Measurements from ENCODE around the gene ZNHIT2. TPM values are rescaled to one million over a fixed set of nuclear protein-coding genes. Genes with fewer than 3 reads are reported as not detected.

The ZNHIT2 gene
- total RNA-seq, 4 donors from 2014 or later: 17.3 to 38.5 (median 25.9) TPM

- WGBS, 2 donors: 89 to 90% methylated on average over 18 to 22 of the region's 36 CpGs
- H3K4me1 ChIP-seq: peaks cover 24 to 35% of the 10 kb centered on the region in 2 donors
- H3K27ac ChIP-seq: no peak overlapping the region
- no peaks in the 10 kb centered on the region for H3K9me3 ChIP-seq
- intact Hi-C loops (cut with DNase I): loop anchor here (5.0 to 10.0 kb wide), 3 partner anchors 73 to 195 kb away; partner anchors contain the start of genes ARL2, ATG2A and CAPN1
- H3K36me3 ChIP-seq: peaks cover 14 to 26% of the 10 kb centered on the region in 2 donors
- TF ChIP-seq CTCF (IDR thresholded peaks at IDR 0.05) (no peak), POLR2A (IDR thresholded peaks at IDR 0.05) (no peak)
- no peak for DNase-seq
- no peak overlapping the region for H3K4me3 ChIP-seq (replicated peaks in 1 of 3)
- no peaks in the 10 kb centered on the region for H3K27me3 ChIP-seq
Observed at GRCh38 chr11:65109231-65110198, 8.0 kb downstream of the ZNHIT2 start.

GRCh38 chr11:65108469-65109123 lies 8.9 kb downstream of the ZNHIT2 start:
- H3K9me3 ChIP-seq: no peaks in the 10 kb centered on the region
- H3K27ac ChIP-seq: no peak overlapping the region
- no peak overlapping the region for H3K4me3 ChIP-seq (replicated peaks in 1 of 3)
- WGBS, 2 donors: 92 to 93% methylated on average over 11 to 22 of the region's 38 CpGs
- peaks cover 14 to 26% of the 10 kb centered on the region in 2 donors for H3K36me3 ChIP-seq
- TF ChIP-seq POLR2A (IDR thresholded peaks at IDR 0.05) (no peak), CTCF (IDR thresholded peaks at IDR 0.05) (no peak)
- intact Hi-C loops (cut with DNase I): no loop called here
- H3K27me3 ChIP-seq: no peaks in the 10 kb centered on the region
- DNase-seq: no peak
- H3K4me1 ChIP-seq: peaks cover 21 to 31% of the 10 kb centered on the region in 2 donors

GRCh38 chr11:65107751-65108468 lies 9.6 kb downstream of the ZNHIT2 start:
- Histone ChIP-seq H3K36me3 (peaks cover 14 to 26% of the 10 kb centered on the region in 2 donors), H3K4me1 (peaks cover 14 to 27% of the 10 kb centered on the region in 2 donors), H3K9me3 (no peaks in the 10 kb centered on the region), H3K4me3 (replicated peaks in 1 of 3) (no peak overlapping the region), H3K27me3 (no peaks in the 10 kb centered on the region), H3K27ac (no peak overlapping the region)
- DNase-seq: no peak
- intact Hi-C loops (cut with DNase I): no loop called here
- 90 to 95% methylated on average over 17 to 34 of the region's 52 CpGs for WGBS, 2 donors
- no peak for TF ChIP-seq CTCF (IDR thresholded peaks at IDR 0.05)
- TF ChIP-seq POLR2A (IDR thresholded peaks at IDR 0.05): no peak

GRCh38 chr11:65107078-65107477 lies 10.4 kb downstream of the ZNHIT2 start:
- DNase-seq: no peak
- no peaks in the 10 kb centered on the region for H3K27me3 ChIP-seq
- no peaks in the 10 kb centered on the region for H3K9me3 ChIP-seq
- no peak overlapping the region for H3K27ac ChIP-seq
- TF ChIP-seq POLR2A (IDR thresholded peaks at IDR 0.05) (no peak), CTCF (IDR thresholded peaks at IDR 0.05) (no peak)
- H3K4me1 ChIP-seq: peaks cover 7 to 27% of the 10 kb centered on the region in 2 donors
- no peak overlapping the region for H3K4me3 ChIP-seq (replicated peaks in 1 of 3)
- intact Hi-C loops (cut with DNase I): no loop called here
- peaks cover 14 to 26% of the 10 kb centered on the region in 2 donors for H3K36me3 ChIP-seq
- WGBS, 2 donors: 95 to 98% methylated on average over 13 to 15 of the region's 15 CpGs
